HCT116 (cell line): Measurements from ENCODE around the gene DPEP3. TPM values are rescaled to one million over a fixed set of nuclear protein-coding genes. Genes with fewer than 3 reads are reported as not detected.

Experiments used
- ATAC-seq: fragments of 200-7000 bp; cut with Tn5 transposase; 2 replicates; pipeline ENCODE4 v1.9.1; 2020; ENCODE audit warnings: mild to moderate bottlenecking, moderate library complexity
- Bru-seq: library from RNA; stranded (reverse); fragments of 400-500 nt; gene quantifications from one replicate; lab custom pipeline; 2021; lab: Mats Ljungman, UMichigan
- BruChase-seq, 2 experiments: library from RNA; stranded (reverse); fragments of 400-500 nt; gene quantifications; one replicate each; lab custom pipeline; 2021; lab: Mats Ljungman, UMichigan
- BruUV-seq: library from RNA; stranded (reverse); fragments of 400-500 nt; replicated peaks from 2 replicates; lab custom pipeline; 2021; lab: Mats Ljungman, UMichigan
- CTCF ChIA-PET: fragments of 300-600 bp; sonication (Branson Sonifier 250); formaldehyde crosslinking; loops from one replicate; lab custom pipeline; 2021; ENCODE audit warnings: antibody characterized with exemption; lab: Charles Lee
- POLR2A ChIA-PET: fragments of 300-600, 350-600 bp; sonication (Branson Sonifier 250); formaldehyde crosslinking; loops from one replicate; lab custom pipeline; 2021; ENCODE audit warnings: antibody characterized with exemption; lab: Charles Lee
- RAD21 ChIA-PET, 2 experiments: fragments of 300-600 bp; sonication (Branson Sonifier 250); formaldehyde crosslinking; loops; one replicate each; lab custom pipeline; 2023; ENCODE audit warnings: low total read pairs in 2 of 2; ENCODE audit not compliant: uncharacterized antibody in 2 of 2, unreplicated experiment in 2 of 2, low non-redundant PET in 1 of 2; lab: Charles Lee
- DNase-seq: peaks from one replicate; pipeline ENCODE4 v3.0.0-alpha.2; 2010; ENCODE audit warnings: low read depth, low spot score
- H2AFZ ChIP-seq: fragments of 200-600 bp; shearing (Covaris generic), sonication (generic); 2 replicates; pipeline ENCODE4 v1.6.1; 2017; ENCODE audit warnings: low read depth, mixed run types, mixed read lengths, antibody characterized with exemption, low read length; ENCODE audit not compliant: poor library complexity, severe bottlenecking
- H3K27ac ChIP-seq: 2 replicates; pipeline ENCODE4 v1.5.1; 2012; ENCODE audit warnings: low read depth, low read length
- H3K27me3 ChIP-seq: fragments of 200-600 bp; sonication (generic); 2 replicates; pipeline ENCODE4 v1.6.1; 2016; ENCODE audit warnings: mixed run types, low read length, mixed read lengths; ENCODE audit not compliant: insufficient read depth
- H3K36me3 ChIP-seq, 2 experiments: fragments of 200-500 bp in 1 of 2; fragments of 200-600 bp in 1 of 2; sonication (Bioruptor generic) in 1 of 2; sonication (generic) in 1 of 2; 2 replicates each; pipeline versions ENCODE4 v1.5.1 to v1.6.1; 2014 to 2016; ENCODE audit warnings: low read length in 2 of 2, inconsistent platforms in 1 of 2, mixed read lengths in 1 of 2, mixed run types in 1 of 2; ENCODE audit not compliant: insufficient read depth in 2 of 2, control insufficient read depth in 1 of 2
- H3K4me1 ChIP-seq, 2 experiments: fragments of 200-600 bp in 1 of 2; sonication (generic) in 1 of 2; 2 replicates each; pipeline versions ENCODE4 v1.5.1 to v1.6.1; 2012 to 2017; ENCODE audit warnings: low read length in 2 of 2, inconsistent platforms in 1 of 2, mild to moderate bottlenecking in 1 of 2, mixed read lengths in 1 of 2, mixed run types in 1 of 2, moderate library complexity in 1 of 2; ENCODE audit not compliant: insufficient read depth in 2 of 2, control insufficient read depth in 1 of 2
- H3K4me2 ChIP-seq: fragments of 200-600 bp; sonication (generic); 2 replicates; pipeline ENCODE4 v1.6.1; 2017; ENCODE audit warnings: mixed run types, low read length, mixed read lengths
- H3K4me3 ChIP-seq, 2 experiments: fragments of 200-600 bp in 1 of 2; sonication (generic) in 1 of 2; replicated peaks in 1 of 2; 2 replicates each; pipeline ENCODE4 v1.5.1; 2011 to 2016; ENCODE audit warnings: low read length in 2 of 2, control low read depth in 1 of 2, low read depth in 1 of 2, mild to moderate bottlenecking in 1 of 2, mixed read lengths in 1 of 2, mixed run types in 1 of 2
- H3K79me2 ChIP-seq: fragments of 200-600 bp; sonication (generic); 2 replicates; pipeline ENCODE4 v1.6.1; 2017; ENCODE audit warnings: mild to moderate bottlenecking, mixed run types, low read length, moderate library complexity, mixed read lengths; ENCODE audit not compliant: insufficient read depth
- H3K9ac ChIP-seq: fragments of 200-600 bp; sonication (generic); 2 replicates; pipeline ENCODE4 v1.6.1; 2016; ENCODE audit warnings: low read length, mixed read lengths
- H3K9me2 ChIP-seq: fragments of 200-600 bp; sonication (generic), shearing (Covaris generic); 2 replicates; pipeline ENCODE4 v1.6.1; 2017; ENCODE audit warnings: mixed run types, mild to moderate bottlenecking, moderate library complexity; ENCODE audit not compliant: insufficient read depth
- H3K9me3 ChIP-seq, 2 experiments: fragments of 200-500 bp in 1 of 2; fragments of 200-600 bp in 1 of 2; sonication (Bioruptor generic) in 1 of 2; sonication (generic) in 1 of 2; 2 replicates each; pipeline ENCODE4 v1.6.1; 2014 to 2017; ENCODE audit warnings: low read length in 2 of 2, mixed read lengths in 2 of 2, inconsistent platforms in 1 of 2, low read depth in 1 of 2, mild to moderate bottlenecking in 1 of 2, mixed run types in 1 of 2, moderate library complexity in 1 of 2; ENCODE audit not compliant: control insufficient read depth in 1 of 2, insufficient read depth in 1 of 2
- H4K20me1 ChIP-seq: fragments of 200-600 bp; sonication (generic), shearing (Covaris generic); 2 replicates; pipeline ENCODE4 v1.6.1; 2017; ENCODE audit warnings: mixed run types, mild to moderate bottlenecking, moderate library complexity; ENCODE audit not compliant: insufficient read depth
- EGR1 ChIP-seq: IDR thresholded peaks from 2 replicates; pipeline ENCODE4 v1.6.1; 2012; ENCODE audit warnings: low read depth
- ZFX ChIP-seq: fragments of 450-650 bp; IDR thresholded peaks from 2 replicates; pipeline ENCODE4 v1.6.1; 2017
- ZNF274 ChIP-seq: fragments of 200-500 bp; sonication (Bioruptor generic); IDR thresholded peaks from 2 replicates; pipeline ENCODE4 v1.6.1; 2014; ENCODE audit warnings: mild to moderate bottlenecking, low read depth, low read length, inconsistent platforms
- intact Hi-C: fragments of 100-400 bp; cut with micrococcal nuclease; formaldehyde crosslinking; loops from 2 replicates; pipeline ENCODE4 v1.10.0; 2022
- long read RNA-seq: library from polyadenylated mRNA; unstranded; transcript quantifications from one replicate; pipeline ENCODE4 v2.0.0, GENCODE V29; 2021; ENCODE audit not compliant: unreplicated experiment
- polyA plus RNA-seq: library from polyadenylated mRNA; unstranded; fragments of >200 nt; gene quantifications from 2 replicates; pipeline ENCODE4 v1.2.1, GENCODE V29; 2012; ENCODE audit warnings: missing spikeins
- total RNA-seq: library from RNA; stranded (reverse); gene quantifications from one replicate; pipeline ENCODE4 v1.2.1, GENCODE V29; 2021; ENCODE audit not compliant: unreplicated experiment
- TF ChIP-seq, protein P1 (sequence below), 3 experiments: fragments of 200-600 bp in 1 of 3; sonication (generic) in 1 of 3; IDR thresholded peaks in 2 of 3; conservative IDR thresholded peaks in 1 of 3; 2 replicates each; pipeline ENCODE4 v1.5.1; 2012 to 2017; ENCODE audit warnings: low read depth in 2 of 3, low read length in 2 of 3, antibody characterized with exemption in 1 of 3, borderline replicate concordance in 1 of 3, control low read depth in 1 of 3, mild to moderate bottlenecking in 1 of 3, mixed read lengths in 1 of 3, mixed run types in 1 of 3, moderate library complexity in 1 of 3; ENCODE audit not compliant: insufficient read depth in 1 of 3

DPEP3 gene, protein sequence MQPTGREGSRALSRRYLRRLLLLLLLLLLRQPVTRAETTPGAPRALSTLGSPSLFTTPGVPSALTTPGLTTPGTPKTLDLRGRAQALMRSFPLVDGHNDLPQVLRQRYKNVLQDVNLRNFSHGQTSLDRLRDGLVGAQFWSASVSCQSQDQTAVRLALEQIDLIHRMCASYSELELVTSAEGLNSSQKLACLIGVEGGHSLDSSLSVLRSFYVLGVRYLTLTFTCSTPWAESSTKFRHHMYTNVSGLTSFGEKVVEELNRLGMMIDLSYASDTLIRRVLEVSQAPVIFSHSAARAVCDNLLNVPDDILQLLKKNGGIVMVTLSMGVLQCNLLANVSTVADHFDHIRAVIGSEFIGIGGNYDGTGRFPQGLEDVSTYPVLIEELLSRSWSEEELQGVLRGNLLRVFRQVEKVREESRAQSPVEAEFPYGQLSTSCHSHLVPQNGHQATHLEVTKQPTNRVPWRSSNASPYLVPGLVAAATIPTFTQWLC
- total RNA-seq (not detected), Bru-seq, nascent RNA (not detected), BruChase-seq, experiment 1, labeled RNA remaining after a 6-hour chase (not detected), BruChase-seq, experiment 2, labeled RNA remaining after a 2-hour chase (not detected)
- polyA plus RNA-seq: not detected in 2 replicates
- long read RNA-seq: 0 reads

DNA sequence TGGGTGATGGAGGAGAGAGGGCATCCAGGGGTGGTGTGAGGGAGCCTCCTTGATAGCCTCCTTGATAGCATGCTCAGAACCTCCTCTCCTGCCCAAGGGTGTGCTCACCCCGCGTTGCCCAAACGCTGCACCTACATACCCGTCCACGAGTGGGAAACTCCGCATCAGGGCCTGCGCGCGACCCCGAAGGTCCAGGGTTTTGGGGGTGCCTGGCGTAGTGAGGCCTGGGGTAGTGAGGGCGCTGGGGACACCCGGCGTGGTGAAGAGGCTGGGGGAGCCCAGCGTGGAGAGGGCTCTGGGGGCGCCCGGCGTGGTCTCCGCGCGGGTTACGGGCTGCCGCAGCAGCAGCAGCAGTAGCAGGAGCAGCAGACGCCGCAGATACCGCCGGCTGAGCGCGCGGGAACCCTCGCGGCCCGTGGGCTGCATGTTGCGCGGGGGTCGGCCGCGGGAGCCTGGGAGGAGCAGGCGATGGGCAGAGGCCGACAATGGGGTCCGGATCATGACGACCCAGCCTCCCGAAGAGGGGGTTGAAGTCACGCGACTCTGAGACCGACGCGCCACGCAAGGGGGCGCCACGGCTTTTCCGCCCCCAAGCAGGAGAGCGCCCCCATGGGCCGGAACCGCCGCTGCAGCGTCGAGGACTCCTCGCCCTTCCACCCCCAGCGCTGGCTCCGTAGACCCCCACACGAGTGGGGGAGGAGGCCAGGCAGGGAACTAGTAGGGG lies at the start of gene DPEP3:
TSS of gene DPEP3 (minus strand) at position 545 of the 724 bp plus-strand sequence. CDS start at position 426, 119 bp downstream.
- Histone ChIP-seq H3K9me2 (no peaks in the 10 kb centered on the region), H3K27ac (no peak within 1 kb of the TSS), H3K9me3 (no peaks in the 10 kb centered on the region), H3K27me3 (no peaks in the 10 kb centered on the region), H3K4me2 (no peak within 1 kb of the TSS), H3K36me3 (no peaks in the 10 kb centered on the region), H3K4me1 (no peaks in the 10 kb centered on the region), H3K9ac (no peak within 1 kb of the TSS), H4K20me1 (no peaks in the 10 kb centered on the region), H3K79me2 (no peaks in the 10 kb centered on the region), H2AFZ (no peak within 1 kb of the TSS), H3K4me3 (no peak within 1 kb of the TSS)
- BruUV-seq: no TSS peak
- POLR2A ChIA-PET: no interaction called here
- no peak for DNase-seq
- RAD21 ChIA-PET: no interaction called here
- TF ChIP-seq, protein P1, sequence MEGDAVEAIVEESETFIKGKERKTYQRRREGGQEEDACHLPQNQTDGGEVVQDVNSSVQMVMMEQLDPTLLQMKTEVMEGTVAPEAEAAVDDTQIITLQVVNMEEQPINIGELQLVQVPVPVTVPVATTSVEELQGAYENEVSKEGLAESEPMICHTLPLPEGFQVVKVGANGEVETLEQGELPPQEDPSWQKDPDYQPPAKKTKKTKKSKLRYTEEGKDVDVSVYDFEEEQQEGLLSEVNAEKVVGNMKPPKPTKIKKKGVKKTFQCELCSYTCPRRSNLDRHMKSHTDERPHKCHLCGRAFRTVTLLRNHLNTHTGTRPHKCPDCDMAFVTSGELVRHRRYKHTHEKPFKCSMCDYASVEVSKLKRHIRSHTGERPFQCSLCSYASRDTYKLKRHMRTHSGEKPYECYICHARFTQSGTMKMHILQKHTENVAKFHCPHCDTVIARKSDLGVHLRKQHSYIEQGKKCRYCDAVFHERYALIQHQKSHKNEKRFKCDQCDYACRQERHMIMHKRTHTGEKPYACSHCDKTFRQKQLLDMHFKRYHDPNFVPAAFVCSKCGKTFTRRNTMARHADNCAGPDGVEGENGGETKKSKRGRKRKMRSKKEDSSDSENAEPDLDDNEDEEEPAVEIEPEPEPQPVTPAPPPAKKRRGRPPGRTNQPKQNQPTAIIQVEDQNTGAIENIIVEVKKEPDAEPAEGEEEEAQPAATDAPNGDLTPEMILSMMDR (IDR thresholded peaks at IDR 0.05 in 2 of 3, conservative IDR thresholded peaks at IDR 0.05 in 1 of 3; ENCODE audit: borderline replicate concordance in 1 of 3, insufficient read depth in 1 of 3, low read depth in 2 of 3, low read length in 2 of 3): peak in 2 of 3 experiments; percentile 6 to 24; a peak in 1 of 6 replicates
- TF ChIP-seq EGR1 (no peak), ZNF274 (no peak), ZFX (no peak)
- intact Hi-C loops: no loop called here
- CTCF ChIA-PET: interaction anchor here (1.4 kb wide), 1 partner anchor 18 kb away, joined by 4 read pairs; the partner anchor contains the start of gene DPEP2
- ATAC-seq: no peak
